HepG2 (cell line): ENCODE measurements around the gene DLG4. TPM values are rescaled to one million over a fixed set of nuclear protein-coding genes. Genes with fewer than 3 reads are reported as not detected.
A peak's percentile ranks its signal among the peaks of the same experiment; 100 is the strongest.

Experiments used
- ATF7 ChIP-seq, 2 experiments: fragments of 450-650 bp in 1 of 2; sonication (generic) in 1 of 2; formaldehyde crosslinking in 1 of 2; IDR thresholded peaks; 2 replicates each; pipeline versions ENCODE4 v1.4.0 to v1.6.1; 2016 to 2020; ENCODE audit warnings: antibody characterized with exemption in 1 of 2, mild to moderate bottlenecking in 1 of 2, missing genetic modification reagents in 1 of 2
- CBX2 ChIP-seq, 2 experiments: fragments of 200-600 bp in 1 of 2; sonication (generic); formaldehyde crosslinking in 1 of 2; IDR thresholded peaks; 2 replicates each; pipeline versions ENCODE4 v1.7.0 to v1.8.1; 2018 to 2022; ENCODE audit warnings: low read depth in 2 of 2, low read length in 1 of 2, mild to moderate bottlenecking in 1 of 2, missing genetic modification reagents in 1 of 2
- FOXP1 ChIP-seq, 2 experiments: fragments of 450-650 bp in 1 of 2; IDR thresholded peaks; 2 replicates each; pipeline ENCODE4 v1.6.1; 2017 to 2018; ENCODE audit warnings: antibody characterized with exemption in 1 of 2
- GATAD2A ChIP-seq: IDR thresholded peaks from 2 replicates; pipeline ENCODE4 v1.6.1; 2016
- MED1 ChIP-seq: sonication (generic); formaldehyde crosslinking; IDR thresholded peaks from 2 replicates; pipeline ENCODE4 v1.4.0; 2020; ENCODE audit warnings: missing genetic modification reagents
- PAWR ChIP-seq: sonication (generic); formaldehyde crosslinking; IDR thresholded peaks from 2 replicates; pipeline ENCODE4 v1.4.0; 2020; ENCODE audit warnings: missing genetic modification reagents, mild to moderate bottlenecking, borderline replicate concordance
- RFXANK ChIP-seq: IDR thresholded peaks from 2 replicates; pipeline ENCODE4 v1.6.1; 2016
- SALL2 ChIP-seq: sonication (generic); formaldehyde crosslinking; IDR thresholded peaks from 2 replicates; pipeline ENCODE4 v1.8.1; 2023; ENCODE audit warnings: mild to moderate bottlenecking, missing genetic modification reagents, inconsistent platforms
- TMF1 ChIP-seq: sonication (generic); formaldehyde crosslinking; IDR thresholded peaks from 2 replicates; pipeline ENCODE4 v1.8.1; 2022; ENCODE audit warnings: low read depth, missing genetic modification reagents
- ZFY ChIP-seq: sonication (generic); formaldehyde crosslinking; IDR thresholded peaks from 2 replicates; pipeline ENCODE4 v1.4.0; 2020; ENCODE audit warnings: missing genetic modification reagents
- ZMYM4 ChIP-seq: sonication (generic); formaldehyde crosslinking; IDR thresholded peaks from 2 replicates; pipeline ENCODE4 v1.8.1; 2023; ENCODE audit warnings: mild to moderate bottlenecking, missing genetic modification reagents
- ZNF260 ChIP-seq: sonication (generic); formaldehyde crosslinking; IDR thresholded peaks from 2 replicates; pipeline ENCODE4 v1.4.0; 2020; ENCODE audit warnings: missing genetic modification reagents, low read depth, mild to moderate bottlenecking, borderline replicate concordance
- ZNF264 ChIP-seq: sonication (generic); formaldehyde crosslinking; IDR thresholded peaks from 2 replicates; pipeline ENCODE4 v1.4.0; 2020; ENCODE audit warnings: missing genetic modification reagents
- ZNF3 ChIP-seq: IDR thresholded peaks from 2 replicates; pipeline ENCODE4 v1.7.0; 2017; ENCODE audit warnings: inconsistent platforms
- ZNF354B ChIP-seq: sonication (generic); formaldehyde crosslinking; IDR thresholded peaks from 2 replicates; pipeline ENCODE4 v1.8.0; 2022; ENCODE audit warnings: mild to moderate bottlenecking, missing genetic modification reagents
- ZNF605 ChIP-seq: sonication (generic); formaldehyde crosslinking; IDR thresholded peaks from 2 replicates; pipeline ENCODE4 v1.8.0; 2022; ENCODE audit warnings: mild to moderate bottlenecking, missing genetic modification reagents
- ZNF652 ChIP-seq: IDR thresholded peaks from 2 replicates; pipeline ENCODE4 v1.6.1; 2016; ENCODE audit warnings: low read depth, borderline replicate concordance
- polyA plus RNA-seq, 8 experiments: library from polyadenylated mRNA; depleted of rRNA in 3 of 8; stranded (reverse) in 7 of 8; unstranded in 1 of 8; fragments of >200 nt; fragmentation: Illumina TruSeq in 4 of 8; extraction: Trizol in 4 of 8; gene quantifications; 2 replicates each; pipeline versions ENCODE4 v1.2.1 to v1.2.3, GENCODE V29; 2011 to 2016; ENCODE audit warnings: low read depth in 4 of 8, missing spikeins in 1 of 8, mixed read lengths in 1 of 8; ENCODE audit not compliant: insufficient read depth in 1 of 8
- total RNA-seq, 5 experiments: library from RNA; depleted of rRNA; stranded (reverse); fragments of >200 nt; fragmentation: Illumina TruSeq; extraction: Trizol; gene quantifications; 2 replicates each; pipeline ENCODE4 v1.2.3, GENCODE V29; 2016; ENCODE audit warnings: low read depth in 1 of 5
- TF ChIP-seq, protein P1 (sequence below): conservative IDR thresholded peaks from 2 replicates; pipeline ENCODE4 v1.6.1; 2018; ENCODE audit warnings: missing genetic modification reagents
- TF ChIP-seq, protein P2 (sequence below): sonication (generic); formaldehyde crosslinking; IDR thresholded peaks from 2 replicates; pipeline ENCODE4 v1.9.0; 2022; ENCODE audit warnings: low read depth, missing genetic modification reagents
- TF ChIP-seq, protein P3 (sequence below): sonication (generic); formaldehyde crosslinking; IDR thresholded peaks from 2 replicates; pipeline ENCODE4 v1.4.0; 2020; ENCODE audit warnings: missing genetic modification reagents

DLG4 gene
- total and polyA plus RNA-seq, 2 of the 13 experiments (the other 11 are each of a cell fraction or from before 2014, with no cell fraction given), result 0.71 to 4.3 TPM

DNA sequence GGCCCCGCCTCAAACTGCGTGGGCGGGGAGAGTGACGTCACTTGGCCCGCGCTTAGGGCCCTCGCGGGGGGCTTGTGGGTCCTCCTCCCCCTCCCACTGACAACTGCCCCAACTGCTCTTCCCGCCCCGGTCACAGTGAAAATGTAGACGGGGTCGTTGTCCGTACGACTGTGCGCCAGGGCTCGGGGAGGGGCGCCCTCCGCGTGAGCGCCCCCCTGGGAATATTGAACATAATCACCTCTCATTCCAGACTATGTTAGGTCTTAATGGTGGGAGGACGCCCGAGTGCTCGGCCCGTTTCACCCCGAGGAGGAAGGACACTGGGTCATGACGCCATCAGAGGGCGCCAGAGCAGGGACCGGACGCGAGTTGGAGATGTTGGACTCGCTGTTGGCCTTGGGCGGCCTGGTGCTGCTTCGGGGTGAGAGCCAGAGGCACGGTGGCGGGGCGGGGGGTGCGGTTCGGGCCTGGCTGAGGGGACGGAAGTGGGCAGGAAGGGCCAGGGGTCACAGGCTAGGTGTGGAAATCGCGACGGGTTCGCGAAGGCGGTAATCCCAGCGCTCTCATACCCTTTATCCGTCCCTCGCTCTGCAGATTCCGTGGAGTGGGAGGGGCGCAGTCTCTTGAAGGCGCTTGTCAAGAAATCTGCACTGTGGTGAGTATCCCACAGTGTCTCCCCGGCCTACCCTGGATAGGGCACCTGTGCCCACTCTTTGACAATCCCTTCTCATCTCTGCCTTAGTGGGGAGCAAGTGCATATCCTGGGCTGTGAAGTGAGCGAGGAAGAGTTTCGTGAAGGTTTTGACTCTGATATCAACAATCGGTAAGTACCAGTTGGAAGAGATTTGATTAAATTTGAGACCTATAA is 32.8 kb upstream of the DLG4 start, which contains the start of gene ELP5 (continued):
- peak; percentile 60; the same call in 1 of the 2 replicates for TF ChIP-seq ZMYM4 (CRISPR knock-in tag)
- peak; percentile 98 for TF ChIP-seq ATF7 (IDR thresholded peaks at IDR 0.05)
- peak; percentile 86; the same call in 1 of the 2 replicates for TF ChIP-seq ATF7 (CRISPR knock-in tag; IDR thresholded peaks at IDR 0.05)
- peak; percentile 85 for TF ChIP-seq ZFY (CRISPR knock-in tag)
- no peak for TF ChIP-seq ZNF264
- TF ChIP-seq FOXP1 (IDR thresholded peaks at IDR 0.05), result no peak
- peak; percentile 22; the same call in 1 of the 2 replicates for TF ChIP-seq FOXP1 (CRISPR knock-in tag; IDR thresholded peaks at IDR 0.05)
- TF ChIP-seq, protein P1, sequence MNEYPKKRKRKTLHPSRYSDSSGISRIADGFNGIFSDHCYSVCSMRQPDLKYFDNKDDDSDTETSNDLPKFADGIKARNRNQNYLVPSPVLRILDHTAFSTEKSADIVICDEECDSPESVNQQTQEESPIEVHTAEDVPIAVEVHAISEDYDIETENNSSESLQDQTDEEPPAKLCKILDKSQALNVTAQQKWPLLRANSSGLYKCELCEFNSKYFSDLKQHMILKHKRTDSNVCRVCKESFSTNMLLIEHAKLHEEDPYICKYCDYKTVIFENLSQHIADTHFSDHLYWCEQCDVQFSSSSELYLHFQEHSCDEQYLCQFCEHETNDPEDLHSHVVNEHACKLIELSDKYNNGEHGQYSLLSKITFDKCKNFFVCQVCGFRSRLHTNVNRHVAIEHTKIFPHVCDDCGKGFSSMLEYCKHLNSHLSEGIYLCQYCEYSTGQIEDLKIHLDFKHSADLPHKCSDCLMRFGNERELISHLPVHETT (CRISPR knock-in tag), result peak; percentile 87
- TF ChIP-seq ZNF652 (CRISPR knock-in tag), result no peak
- TF ChIP-seq ZNF3 (CRISPR knock-in tag), result no peak
- TF ChIP-seq PAWR (CRISPR knock-in tag), result no peak
- no peak for TF ChIP-seq RFXANK
- TF ChIP-seq CBX2 (IDR thresholded peaks at IDR 0.05; ENCODE audit: low read depth, low read length), result no peak
- TF ChIP-seq CBX2 (CRISPR knock-in tag; IDR thresholded peaks at IDR 0.05; ENCODE audit: low read depth), result no peak
- TF ChIP-seq SALL2 (CRISPR knock-in tag), result peak; percentile 59
- peak; percentile 60; the same call in 1 of the 2 replicates for TF ChIP-seq GATAD2A (CRISPR knock-in tag)
- TF ChIP-seq TMF1, result peak; percentile 35; the same call in 1 of the 2 replicates
- TF ChIP-seq, protein P2, sequence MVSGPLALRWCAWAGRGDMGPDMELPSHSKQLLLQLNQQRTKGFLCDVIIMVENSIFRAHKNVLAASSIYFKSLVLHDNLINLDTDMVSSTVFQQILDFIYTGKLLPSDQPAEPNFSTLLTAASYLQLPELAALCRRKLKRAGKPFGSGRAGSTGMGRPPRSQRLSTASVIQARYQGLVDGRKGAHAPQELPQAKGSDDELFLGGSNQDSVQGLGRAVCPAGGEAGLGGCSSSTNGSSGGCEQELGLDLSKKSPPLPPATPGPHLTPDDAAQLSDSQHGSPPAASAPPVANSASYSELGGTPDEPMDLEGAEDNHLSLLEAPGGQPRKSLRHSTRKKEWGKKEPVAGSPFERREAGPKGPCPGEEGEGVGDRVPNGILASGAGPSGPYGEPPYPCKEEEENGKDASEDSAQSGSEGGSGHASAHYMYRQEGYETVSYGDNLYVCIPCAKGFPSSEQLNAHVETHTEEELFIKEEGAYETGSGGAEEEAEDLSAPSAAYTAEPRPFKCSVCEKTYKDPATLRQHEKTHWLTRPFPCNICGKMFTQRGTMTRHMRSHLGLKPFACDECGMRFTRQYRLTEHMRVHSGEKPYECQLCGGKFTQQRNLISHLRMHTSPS (CRISPR knock-in tag), result peak; percentile 41; the same call in 1 of the 2 replicates
- TF ChIP-seq ZNF605 (CRISPR knock-in tag), result peak; percentile 88
- TF ChIP-seq, protein P3, sequence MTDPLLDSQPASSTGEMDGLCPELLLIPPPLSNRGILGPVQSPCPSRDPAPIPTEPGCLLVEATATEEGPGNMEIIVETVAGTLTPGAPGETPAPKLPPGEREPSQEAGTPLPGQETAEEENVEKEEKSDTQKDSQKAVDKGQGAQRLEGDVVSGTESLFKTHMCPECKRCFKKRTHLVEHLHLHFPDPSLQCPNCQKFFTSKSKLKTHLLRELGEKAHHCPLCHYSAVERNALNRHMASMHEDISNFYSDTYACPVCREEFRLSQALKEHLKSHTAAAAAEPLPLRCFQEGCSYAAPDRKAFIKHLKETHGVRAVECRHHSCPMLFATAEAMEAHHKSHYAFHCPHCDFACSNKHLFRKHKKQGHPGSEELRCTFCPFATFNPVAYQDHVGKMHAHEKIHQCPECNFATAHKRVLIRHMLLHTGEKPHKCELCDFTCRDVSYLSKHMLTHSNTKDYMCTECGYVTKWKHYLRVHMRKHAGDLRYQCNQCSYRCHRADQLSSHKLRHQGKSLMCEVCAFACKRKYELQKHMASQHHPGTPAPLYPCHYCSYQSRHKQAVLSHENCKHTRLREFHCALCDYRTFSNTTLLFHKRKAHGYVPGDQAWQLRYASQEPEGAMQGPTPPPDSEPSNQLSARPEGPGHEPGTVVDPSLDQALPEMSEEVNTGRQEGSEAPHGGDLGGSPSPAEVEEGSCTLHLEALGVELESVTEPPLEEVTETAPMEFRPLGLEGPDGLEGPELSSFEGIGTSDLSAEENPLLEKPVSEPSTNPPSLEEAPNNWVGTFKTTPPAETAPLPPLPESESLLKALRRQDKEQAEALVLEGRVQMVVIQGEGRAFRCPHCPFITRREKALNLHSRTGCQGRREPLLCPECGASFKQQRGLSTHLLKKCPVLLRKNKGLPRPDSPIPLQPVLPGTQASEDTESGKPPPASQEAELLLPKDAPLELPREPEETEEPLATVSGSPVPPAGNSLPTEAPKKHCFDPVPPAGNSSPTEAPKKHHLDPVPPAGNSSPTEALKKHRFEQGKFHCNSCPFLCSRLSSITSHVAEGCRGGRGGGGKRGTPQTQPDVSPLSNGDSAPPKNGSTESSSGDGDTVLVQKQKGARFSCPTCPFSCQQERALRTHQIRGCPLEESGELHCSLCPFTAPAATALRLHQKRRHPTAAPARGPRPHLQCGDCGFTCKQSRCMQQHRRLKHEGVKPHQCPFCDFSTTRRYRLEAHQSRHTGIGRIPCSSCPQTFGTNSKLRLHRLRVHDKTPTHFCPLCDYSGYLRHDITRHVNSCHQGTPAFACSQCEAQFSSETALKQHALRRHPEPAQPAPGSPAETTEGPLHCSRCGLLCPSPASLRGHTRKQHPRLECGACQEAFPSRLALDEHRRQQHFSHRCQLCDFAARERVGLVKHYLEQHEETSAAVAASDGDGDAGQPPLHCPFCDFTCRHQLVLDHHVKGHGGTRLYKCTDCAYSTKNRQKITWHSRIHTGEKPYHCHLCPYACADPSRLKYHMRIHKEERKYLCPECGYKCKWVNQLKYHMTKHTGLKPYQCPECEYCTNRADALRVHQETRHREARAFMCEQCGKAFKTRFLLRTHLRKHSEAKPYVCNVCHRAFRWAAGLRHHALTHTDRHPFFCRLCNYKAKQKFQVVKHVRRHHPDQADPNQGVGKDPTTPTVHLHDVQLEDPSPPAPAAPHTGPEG (CRISPR knock-in tag), result 0 out of 2 replicates have a peak, but pooled peaks have one; percentile 22
- no peak for TF ChIP-seq ZNF260 (CRISPR knock-in tag)
- TF ChIP-seq ZNF354B (CRISPR knock-in tag), result no peak
- peak; percentile 76 for TF ChIP-seq MED1 (CRISPR knock-in tag)
